ENCODE data around the gene SLF1. TPM values are rescaled to one million over a fixed set of nuclear protein-coding genes. Genes with fewer than 3 reads are reported as not detected.

SLF1 gene
- polyA plus RNA-seq, 2 of the 4 experiments (the other 2 are of a cell fraction), result 11.4 to 17.1 TPM

- peaks cover 13% of the 10 kb centered on the region; the same call in 2 of the 3 replicates for H3K4me1 ChIP-seq
- no peak overlapping the region for H3K27ac ChIP-seq
- 85% methylated on average over 2 of the region's 2 CpGs for WGBS (ENCODE audit: missing lambda C conversion rate)
- H3K4me3 ChIP-seq, result no peak overlapping the region
- POLR2A ChIA-PET, result no interaction called here
- no peak overlapping the region for H3K4me2 ChIP-seq
- DNase-seq (ENCODE audit: low read depth in 1 of 2, low spot score in 1 of 2) (no peak), ATAC-seq (no peak), FAIRE-seq (no peak)
- CTCF ChIA-PET, result no interaction called here
- no peak for TF ChIP-seq CHD4 (IDR thresholded peaks at IDR 0.05; ENCODE audit: borderline replicate concordance)
- no peak for TF ChIP-seq BHLHE40 (IDR thresholded peaks at IDR 0.05; ENCODE audit: low read depth, low read length)
- no peak for TF ChIP-seq REST (IDR thresholded peaks at IDR 0.05)
- TF ChIP-seq RARB (CRISPR knock-in tag; IDR thresholded peaks at IDR 0.05), result no peak
- no peak for TF ChIP-seq GATA3 (IDR thresholded peaks at IDR 0.05; ENCODE audit: borderline replicate concordance)
- no peak for TF ChIP-seq EHMT2 (IDR thresholded peaks at IDR 0.05; ENCODE audit: low read depth)
- TF ChIP-seq SREBF2 (IDR thresholded peaks at IDR 0.05), result no peak
- TF ChIP-seq MAZ (IDR thresholded peaks at IDR 0.05; ENCODE audit: borderline replicate concordance, low read depth, low read length), result no peak
- no peak for TF ChIP-seq HOXB13 (CRISPR knock-in tag; IDR thresholded peaks at IDR 0.05; ENCODE audit: low read depth)
- no peak for TF ChIP-seq CEBPB (IDR thresholded peaks at IDR 0.05)
- no peak for TF ChIP-seq EHF (CRISPR knock-in tag; IDR thresholded peaks at IDR 0.05)
- TF ChIP-seq POLR2AphosphoS2 (conservative IDR thresholded peaks at IDR 0.05; ENCODE audit: low read length), result no peak
- no peak for TF ChIP-seq ELK1 (IDR thresholded peaks at IDR 0.05; ENCODE audit: low read depth, low read length)
- no peak for TF ChIP-seq RFX5 (IDR thresholded peaks at IDR 0.05)
- TF ChIP-seq KDM5A (IDR thresholded peaks at IDR 0.05), result no peak
- no peak for TF ChIP-seq ATOH8 (CRISPR knock-in tag; IDR thresholded peaks at IDR 0.05; ENCODE audit: low read depth)
- TF ChIP-seq CBX2 (IDR thresholded peaks at IDR 0.05; ENCODE audit: borderline replicate concordance, low read depth), result no peak
- no peak for TF ChIP-seq POLR2A (IDR thresholded peaks at IDR 0.05; ENCODE audit: low read length)
- no peak for TF ChIP-seq ZNF302 (CRISPR knock-in tag; IDR thresholded peaks at IDR 0.05)
- no peaks in the 10 kb centered on the region for H3K9me3 ChIP-seq
Measured at GRCh38 chr5:94623877-94624276, 5.4 kb downstream of the SLF1 start.

GRCh38 chr5:94627191-94627590 lies 8.7 kb downstream of the SLF1 start:
- Histone ChIP-seq H3K4me2 (no peak overlapping the region), H3K4me3 (no peak overlapping the region), H3K27ac (no peak overlapping the region), H3K4me1 (peaks cover 7% of the 10 kb centered on the region; the same call in 1 of the 3 replicates), H3K9me3 (no peaks in the 10 kb centered on the region)
- 94% methylated on average over 1 of the region's 1 CpG for WGBS (ENCODE audit: missing lambda C conversion rate)
- no peak for TF ChIP-seq HES2 (IDR thresholded peaks at IDR 0.05)
- TF ChIP-seq EHF (CRISPR knock-in tag; IDR thresholded peaks at IDR 0.05), result no peak
- no peak for TF ChIP-seq MAZ (IDR thresholded peaks at IDR 0.05; ENCODE audit: borderline replicate concordance, low read depth, low read length)
- TF ChIP-seq SMC3 (IDR thresholded peaks at IDR 0.05), result no peak
- TF ChIP-seq JUNB (IDR thresholded peaks at IDR 0.05), result no peak
- no peak for TF ChIP-seq ZNF302 (CRISPR knock-in tag; IDR thresholded peaks at IDR 0.05)
- no peak for TF ChIP-seq RARB (CRISPR knock-in tag; IDR thresholded peaks at IDR 0.05)
- no peak for TF ChIP-seq KDM5A (IDR thresholded peaks at IDR 0.05)
- ChIA-PET POLR2A (no interaction called here), CTCF (interaction anchor here (1.0 kb wide), 1 partner anchor 110 kb away, joined by 3 read pairs; no protein-coding TSS in a partner anchor)
- DNase-seq (ENCODE audit: low read depth in 1 of 2, low spot score in 1 of 2), result no peak
- no peak for FAIRE-seq
- no peak for ATAC-seq
